Hematopoietic multipotent progenitor cell treated with erythropoietin and hydrocortisone succinate and interleukin-3 and kit ligand, for 17 days (in vitro differentiated cells): ENCODE data around the gene DENND1A.
"Not testable (repeated sequence)": the region's sequence is repeated elsewhere in the genome, so short reads cannot be mapped to it uniquely, and the experiment has no call there.

Experiments
- DNase-seq: peaks from one replicate; pipeline ENCODE4 v3.0.0-alpha.2; 2015; ENCODE audit warnings: low spot score

The DENND1A gene

DNA sequence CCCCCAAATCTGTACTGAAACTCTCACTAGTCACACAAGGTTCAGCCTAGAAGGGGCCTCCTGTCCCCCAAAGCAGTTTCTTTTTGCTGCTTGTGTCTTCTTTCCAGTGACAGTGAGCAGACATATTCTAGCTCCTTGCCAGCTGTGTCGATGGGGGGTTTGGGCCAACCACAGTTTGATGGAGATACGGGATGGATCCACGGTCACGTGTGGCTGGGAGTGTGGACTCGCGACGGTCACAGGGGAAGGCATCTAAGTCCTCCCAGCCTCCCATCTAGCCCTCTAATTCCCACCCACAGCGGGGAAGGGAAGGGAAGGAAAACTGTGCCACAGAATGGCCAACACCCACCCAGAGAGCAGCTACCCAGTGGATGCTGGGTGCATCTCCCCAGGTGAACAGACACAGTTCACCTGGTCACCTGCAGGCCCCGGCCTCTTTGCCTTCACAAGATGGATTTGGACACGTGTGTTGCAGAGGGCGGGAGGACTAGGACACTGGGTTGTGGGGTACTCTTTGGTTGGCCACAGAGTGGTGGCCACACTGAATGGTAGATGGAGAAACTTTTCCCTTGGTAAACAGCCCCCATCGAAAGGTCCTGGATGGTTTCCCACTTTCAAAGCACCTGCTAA is 519.5 kb downstream of the DENND1A start:
- DNase-seq = no peak

DNA sequence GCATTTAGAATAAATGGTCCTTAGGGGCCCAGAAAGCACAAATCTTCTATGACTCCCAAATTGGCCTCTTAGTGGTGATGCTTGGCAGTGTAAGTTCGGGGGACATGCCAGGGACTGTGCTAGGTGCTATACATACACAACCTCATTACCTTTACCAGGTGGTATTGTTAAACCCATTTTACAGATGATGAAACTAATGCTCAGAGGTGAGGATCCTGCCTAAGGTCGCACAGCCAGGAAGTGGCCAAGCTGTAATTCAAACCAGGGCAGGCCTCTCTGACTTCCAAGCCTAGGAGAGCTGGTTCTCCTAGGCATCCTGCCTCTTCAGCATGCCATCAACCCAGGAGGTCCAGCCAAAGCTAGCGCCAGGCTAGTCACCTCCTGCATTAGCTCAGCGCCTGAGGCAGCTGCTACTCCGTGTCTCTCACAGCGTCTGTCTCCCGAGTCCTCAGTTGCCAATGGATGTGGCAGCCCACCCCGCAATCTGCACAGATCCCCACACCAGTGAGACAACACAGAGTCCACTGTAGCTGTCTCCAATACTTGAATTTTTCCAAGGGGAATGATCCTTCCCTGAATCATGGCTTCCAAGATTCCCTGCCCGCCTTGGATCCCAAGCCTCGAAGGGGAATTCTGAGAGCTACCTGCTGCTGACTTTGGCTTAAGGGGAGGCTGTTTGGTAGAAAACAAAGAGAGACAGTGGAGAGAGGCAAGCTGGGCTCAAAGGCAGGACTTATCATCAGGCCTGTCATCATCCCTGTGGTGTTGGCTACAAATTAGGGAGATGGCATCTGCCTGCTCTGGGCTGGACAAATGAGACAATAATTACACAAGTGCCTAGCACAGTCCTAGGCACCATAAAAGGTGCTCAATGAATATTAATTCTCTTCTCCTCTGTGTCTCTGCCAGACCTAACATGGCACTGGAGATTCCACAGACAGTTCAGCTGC is 521.3 kb downstream of the DENND1A start:
- DNase-seq = no peak

DNA sequence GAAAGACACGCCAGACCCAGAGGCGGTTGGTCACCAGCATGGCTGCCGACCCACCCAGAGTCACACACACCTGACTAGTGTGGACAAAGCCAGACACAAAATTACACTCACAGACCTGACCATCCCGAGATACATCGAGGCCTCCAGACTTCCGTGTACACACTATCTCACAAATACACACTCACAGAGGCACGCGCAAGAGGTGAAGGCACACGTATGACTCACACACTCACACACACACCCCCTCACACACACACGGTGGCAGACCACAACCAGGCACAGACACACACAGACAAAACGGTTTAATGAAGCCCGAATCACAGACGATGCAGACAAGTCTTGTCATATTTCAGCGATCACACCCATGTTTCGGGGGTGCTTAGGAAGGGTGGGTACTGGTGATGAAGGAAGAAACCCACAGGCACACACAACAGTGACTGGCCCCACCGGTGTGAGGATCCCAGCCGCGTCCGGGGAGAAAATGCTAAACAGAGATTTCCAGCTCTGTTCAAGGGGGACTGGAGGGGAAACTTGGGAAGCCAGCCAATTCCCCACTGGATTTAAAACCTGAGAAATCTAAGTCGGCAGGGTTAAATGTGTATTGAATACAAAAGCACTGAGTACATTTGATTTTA is 522.6 kb downstream of the DENND1A start:
- no peak for DNase-seq

DNA sequence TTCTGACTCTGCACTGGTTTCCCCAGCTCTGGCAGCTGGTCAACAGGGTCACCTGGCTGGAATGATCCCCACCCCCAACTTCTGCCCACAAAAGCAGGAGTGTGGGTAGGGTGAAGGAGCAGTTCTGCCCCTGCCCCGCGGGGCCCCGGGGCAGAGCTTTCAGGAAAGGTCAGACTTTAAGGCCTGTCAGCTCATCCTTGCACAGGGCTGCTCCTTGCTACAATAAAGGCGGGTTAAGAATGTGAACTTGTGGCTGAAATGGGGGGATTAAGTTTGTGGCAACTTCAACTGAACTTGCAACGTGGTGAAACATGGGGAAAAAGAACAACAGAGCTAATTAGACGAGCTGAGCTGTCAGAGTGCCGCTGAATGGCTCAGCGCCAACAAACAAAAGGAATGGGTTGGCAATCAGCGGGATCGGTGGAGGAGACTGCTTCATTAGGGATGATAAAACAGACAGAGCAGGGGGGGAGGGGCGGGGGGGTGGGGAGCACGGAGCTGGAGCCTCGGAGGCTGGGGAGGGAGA is 523.2 kb downstream of the DENND1A start:
- no peak for DNase-seq

DNA sequence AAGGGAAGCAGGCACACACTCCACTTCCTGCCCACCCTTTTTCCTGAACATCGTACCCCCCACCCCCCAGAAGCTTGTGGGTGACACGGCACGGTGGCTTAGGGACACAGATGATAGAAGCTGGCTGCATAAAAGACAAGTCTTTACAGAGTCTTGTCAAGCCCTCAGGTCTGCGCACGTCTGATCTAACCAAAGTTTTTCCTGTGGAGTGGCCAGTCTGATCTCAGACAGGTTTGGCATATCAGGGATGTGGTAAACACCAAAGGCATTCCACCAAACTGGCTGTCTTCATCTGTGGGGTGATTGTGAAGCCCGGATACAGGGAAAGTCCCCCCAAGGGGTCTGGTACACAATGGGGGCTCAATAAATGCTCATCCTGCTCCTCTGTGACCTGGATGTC is 523.9 kb downstream of the DENND1A start:
- DNase-seq = no peak

DNA sequence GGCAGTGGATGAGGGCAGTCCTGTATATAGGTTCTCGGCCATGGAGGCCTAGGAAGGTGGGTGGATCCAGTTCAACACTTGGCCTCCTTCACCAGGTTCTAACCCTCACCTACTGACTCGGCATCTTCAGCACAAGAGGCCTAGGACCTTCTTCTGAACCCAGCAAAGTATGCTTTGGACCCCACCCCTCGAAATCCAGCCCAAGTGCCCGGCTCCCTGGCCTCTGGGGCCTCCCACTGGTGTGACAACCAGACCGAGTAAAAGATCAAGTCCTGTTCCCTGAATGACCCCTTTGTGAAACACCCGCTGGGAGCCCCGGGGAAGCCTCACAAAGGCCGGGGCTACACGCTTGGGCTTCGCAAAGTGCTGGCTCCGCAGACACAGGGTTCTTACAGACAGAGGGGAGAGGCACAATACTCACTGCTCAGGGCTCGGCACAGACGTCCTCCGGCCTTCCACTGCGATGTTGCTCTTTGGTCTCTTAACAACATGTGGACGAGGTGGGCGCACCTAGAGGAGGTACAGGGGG is 526.9 kb downstream of the DENND1A start:
- DNase-seq = no peak

DNA sequence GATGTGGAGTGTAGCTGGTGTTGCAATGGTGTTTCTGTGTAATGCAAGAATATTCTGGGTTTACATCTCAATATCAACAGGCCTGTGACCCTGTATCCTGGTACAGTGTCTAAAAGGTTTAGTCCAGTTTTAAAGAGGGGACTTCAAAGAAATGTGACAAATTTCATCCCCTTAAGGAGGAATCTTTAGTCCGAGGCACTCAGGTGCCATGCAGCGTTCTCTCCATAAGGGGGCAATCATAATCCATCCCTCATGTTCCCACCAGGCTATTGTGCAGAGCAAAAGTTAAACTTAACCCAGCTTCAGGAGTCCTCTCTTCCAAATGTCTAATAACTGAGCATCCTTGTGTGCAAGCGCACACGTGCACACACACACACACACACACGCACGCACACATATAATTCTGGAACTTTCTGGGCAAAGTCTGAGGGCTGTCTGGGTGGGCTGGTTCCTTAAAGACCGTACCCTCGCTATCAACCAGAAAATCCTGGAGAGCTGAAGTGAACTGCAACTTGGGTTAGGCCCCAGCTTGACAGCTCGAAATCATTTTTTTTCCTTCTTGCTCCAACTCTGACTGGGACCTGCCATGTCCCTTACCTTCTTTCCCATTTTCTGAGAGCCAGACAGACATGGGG is 527.9 kb downstream of the DENND1A start:
- no peak for DNase-seq

DNA sequence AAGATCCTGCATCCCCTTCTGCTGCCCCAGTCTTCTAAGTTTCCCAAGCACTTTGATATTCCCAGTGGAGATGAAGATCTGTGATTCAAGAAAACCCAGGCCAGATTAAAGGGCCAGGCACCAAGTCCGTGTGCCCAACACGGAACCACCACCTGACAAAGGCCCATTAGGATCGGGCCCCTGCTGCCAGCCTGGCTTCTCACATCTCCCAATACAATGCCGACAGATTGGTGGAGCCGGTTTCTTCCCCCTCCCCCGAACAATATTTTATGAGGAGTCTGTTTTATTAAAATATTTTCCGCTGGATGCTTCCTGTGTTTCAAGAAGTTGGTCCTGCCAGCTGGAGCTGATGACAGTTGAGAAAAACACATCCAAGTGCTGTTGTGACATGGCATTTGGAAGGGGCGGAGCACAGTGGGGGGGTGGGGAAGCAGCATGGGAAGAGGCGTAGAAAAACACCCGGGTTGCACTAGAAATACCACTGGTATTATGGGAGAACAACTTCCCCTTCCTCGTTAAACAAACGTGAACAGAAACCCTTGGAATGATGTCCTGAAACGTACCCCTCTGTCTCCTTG is 528.9 kb downstream of the DENND1A start:
- no peak for DNase-seq

DNA sequence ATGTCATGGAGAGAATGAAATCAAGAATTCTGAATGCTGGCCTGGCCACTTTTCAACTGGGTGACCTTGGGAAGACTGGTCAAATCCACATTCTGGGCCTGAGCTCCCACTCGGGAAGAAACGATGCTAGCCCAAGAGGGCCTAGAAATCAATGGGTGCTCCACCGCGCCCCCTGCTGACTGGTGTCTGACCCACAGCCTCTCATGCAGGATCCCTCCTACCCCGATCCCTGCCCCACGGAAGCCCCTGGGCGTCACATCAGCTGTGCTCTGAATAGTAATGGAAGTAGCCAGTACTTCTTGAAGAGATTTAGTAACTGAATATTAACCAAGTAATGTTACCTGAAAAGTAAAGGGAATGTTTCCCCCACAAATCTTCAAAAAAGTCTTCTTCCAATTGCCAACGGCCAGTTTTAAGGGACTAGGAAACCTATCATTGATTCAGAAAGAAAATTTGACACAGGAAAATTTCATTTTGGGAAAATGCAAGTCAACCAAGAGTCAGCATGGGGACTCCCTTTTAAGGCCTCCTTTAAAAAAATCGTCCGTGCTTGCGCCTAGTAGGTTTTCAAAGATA is 530.0 kb downstream of the DENND1A start:
- DNase-seq = peak; percentile 20

DNA sequence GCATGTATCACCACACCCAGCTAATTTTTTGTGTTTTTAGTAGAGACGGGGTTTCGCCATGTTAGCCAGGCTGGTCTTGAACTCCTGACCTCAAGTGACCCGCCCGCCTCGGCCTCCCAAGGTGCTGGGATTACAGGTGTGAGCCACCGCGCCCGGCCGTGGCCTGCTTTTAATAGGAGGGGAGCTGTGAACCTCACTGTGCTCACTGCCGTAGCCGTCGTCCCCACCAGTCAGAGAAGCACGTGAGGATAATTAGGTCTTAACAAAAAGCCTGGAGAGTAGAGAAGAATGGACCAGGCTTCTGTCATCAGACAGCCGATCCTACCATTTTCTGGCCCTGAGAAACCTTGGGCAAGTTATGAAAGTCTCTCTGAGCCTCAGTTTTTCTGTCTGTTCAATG is 531.0 kb downstream of the DENND1A start:
- DNase-seq = not testable (repeated sequence)

DNA sequence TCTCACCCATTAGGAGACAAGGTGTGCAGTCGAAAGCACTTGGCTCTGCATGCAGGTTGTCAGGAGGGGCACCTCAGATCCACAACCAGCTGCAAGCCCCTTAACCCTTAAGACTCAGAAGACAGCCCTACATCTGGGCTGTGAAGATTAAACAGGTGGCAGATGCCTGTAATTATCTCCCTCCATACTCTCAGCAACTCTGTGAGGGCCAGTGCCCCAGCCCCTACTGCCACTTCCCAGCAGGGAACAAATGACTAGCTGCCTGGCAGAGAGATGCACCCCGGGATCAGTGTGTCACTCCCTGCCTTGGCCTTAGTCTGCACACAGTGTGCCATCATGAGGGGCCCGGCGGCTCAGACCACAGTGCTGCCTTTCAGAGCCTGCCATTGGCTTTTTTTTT is 532.0 kb downstream of the DENND1A start:
- no peak for DNase-seq

DNA sequence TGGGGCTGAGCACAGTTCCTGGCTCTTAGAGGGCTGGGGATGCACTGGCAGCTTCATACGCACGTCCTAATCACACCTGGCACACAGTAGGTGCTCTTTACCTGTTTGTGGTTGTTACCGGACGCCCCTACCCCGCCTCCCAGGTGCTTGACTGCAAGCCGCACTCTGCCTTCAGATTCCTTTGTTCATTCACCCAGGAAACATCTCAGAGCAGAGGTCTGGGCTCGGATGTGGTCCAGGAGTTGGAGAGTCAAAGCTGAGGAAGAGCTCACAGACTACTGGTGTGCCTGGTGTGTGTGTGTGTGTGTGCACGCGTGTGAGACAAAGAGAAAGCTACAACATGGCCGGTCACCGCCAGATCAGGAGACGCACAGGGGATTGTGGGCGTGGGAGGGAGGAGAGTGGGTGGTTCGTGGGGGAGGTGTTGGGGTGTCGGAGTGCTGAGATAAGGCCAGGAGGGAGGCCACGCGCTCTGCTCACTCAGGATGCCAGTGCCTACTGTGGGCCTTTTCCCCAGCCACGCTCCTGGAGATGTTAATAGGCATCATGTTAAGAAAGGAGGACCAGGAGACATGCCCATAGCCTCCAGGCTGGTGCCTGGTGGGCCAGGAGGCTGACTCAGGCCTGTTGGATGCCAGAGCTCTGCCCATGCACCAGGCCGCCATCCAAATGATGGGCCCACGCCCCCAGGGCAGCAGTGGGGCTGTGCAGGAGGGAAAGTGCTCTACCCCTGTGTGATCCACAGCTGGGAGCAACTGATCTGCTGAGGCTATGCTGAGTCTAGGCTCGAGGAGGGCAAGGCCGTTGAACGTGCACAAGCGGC is 534.0 kb downstream of the DENND1A start:
- no peak for DNase-seq

DNA sequence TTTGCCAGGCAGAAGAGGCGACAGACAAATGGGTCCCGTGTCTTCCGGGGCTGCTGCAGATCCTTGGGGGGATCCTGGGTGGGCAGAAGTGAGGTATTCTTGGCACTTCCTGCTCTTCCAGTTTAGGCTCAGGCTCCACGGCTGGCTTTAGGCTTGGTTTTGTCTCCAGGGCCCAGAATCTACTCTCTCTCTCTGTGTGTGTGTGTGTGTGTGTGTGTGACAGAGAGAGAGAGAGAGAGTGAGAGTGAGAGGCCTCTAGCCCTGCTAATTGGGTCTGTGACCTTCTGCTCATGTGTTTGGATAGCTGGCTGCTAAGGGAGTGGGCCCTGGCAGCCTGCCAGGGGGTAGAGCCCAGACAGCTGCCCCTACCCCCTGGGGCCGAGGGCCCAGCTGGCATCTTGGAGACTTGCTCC is 534.6 kb downstream of the DENND1A start:
- no peak for DNase-seq

DNA sequence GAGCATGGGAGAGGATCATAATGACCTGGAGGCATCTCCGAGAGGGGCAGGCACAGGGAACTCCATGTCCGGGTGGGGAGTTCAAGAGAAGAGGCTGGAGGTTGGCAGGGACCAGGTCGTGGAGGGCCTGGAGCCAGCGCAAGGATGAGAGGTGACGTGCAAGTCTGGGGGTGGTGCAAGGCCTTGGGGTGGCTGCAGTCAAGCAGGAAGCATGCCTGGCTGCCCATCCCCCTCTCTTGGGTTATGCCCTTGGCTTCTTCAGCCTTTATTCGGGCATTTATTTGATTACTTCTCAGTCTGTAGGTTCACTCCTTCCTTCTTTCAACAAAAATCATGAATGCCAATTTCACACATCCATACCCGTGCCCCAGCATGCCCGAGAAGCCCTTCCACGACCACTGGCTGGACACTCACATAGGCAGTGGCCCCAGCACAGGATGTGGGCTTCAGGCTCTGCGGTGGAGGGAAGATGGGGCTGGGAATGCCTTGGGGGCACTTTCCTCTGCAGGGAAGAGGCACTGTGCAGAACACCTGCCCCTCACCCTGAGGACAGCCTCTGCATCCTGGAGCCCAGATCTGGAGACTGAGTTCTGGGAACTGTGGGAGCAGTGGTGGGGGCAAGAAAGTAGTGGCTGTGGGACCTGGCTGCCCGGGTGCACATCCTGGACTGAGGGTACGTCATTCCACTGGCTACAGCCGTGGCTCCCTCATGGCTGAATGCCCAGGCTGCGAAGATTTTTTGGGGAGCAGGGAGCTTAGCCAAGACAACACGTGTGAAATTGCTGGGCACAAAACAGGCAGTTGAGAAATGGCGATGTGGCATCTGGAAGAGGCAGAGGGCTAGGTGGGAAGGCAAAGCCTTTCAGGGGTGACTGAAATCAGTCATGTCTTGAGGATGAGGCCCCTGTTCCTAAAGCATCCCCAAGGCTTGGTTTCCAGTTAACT is 535.4 kb downstream of the DENND1A start:
- DNase-seq = no peak

DNA sequence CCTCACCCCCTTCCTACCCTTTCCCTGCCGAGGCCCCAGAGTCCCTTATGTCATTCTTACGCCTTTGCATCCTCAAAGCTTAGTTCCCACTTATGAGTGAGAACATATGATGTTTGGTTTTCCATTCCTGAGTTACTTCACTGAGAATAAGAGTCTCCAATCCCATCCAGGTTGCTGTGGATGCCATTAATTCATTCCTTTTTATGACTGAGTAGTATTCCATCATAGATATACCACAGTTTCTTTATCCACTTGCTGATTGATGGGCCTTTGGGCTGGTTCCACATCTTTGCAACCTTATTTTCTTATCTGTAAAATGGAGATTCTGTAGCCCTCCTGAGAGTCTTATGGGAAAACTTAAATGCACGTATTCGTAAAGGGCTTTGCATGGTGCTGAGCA is 537.1 kb downstream of the DENND1A start:
- DNase-seq = no peak

DNA sequence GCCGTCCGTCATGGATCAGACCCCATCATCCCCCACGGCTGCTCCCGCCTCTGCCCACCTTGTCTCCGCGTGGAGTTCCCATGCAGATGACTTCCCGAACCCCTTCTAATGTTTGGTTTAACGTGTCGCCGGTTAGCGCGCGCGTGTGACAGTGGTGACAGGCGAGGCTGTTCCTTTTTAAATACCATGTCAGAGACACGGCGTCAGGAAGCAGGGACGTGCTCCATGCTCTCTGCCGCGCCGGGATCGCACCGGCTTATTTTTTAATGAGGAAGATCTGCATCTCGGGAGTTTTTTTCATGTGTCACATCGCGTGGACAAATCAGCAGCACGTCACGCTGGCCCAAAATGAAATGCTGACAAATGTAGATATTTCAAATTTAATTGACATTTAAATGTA is 538.0 kb downstream of the DENND1A start:
- DNase-seq = no peak

DNA sequence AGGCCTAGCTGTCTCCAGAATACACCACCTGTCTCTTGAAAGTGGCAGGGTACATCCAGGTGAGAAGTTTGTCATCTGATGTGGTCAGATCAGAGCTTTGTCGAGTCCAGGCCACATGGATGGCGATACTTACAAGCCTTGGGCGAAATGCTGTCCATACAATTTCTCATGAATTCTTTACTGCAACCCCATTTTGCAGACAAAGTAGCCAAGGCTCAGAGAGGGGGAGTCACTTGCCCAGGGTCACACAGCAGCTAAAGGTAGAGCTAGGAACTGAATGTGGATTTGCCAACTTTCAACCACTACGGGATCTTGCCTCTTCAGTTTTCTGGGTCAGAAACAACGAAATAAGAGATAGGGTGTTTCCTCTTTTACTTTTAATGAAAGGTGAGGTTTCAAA is 538.7 kb downstream of the DENND1A start:
- no peak for DNase-seq

DNA sequence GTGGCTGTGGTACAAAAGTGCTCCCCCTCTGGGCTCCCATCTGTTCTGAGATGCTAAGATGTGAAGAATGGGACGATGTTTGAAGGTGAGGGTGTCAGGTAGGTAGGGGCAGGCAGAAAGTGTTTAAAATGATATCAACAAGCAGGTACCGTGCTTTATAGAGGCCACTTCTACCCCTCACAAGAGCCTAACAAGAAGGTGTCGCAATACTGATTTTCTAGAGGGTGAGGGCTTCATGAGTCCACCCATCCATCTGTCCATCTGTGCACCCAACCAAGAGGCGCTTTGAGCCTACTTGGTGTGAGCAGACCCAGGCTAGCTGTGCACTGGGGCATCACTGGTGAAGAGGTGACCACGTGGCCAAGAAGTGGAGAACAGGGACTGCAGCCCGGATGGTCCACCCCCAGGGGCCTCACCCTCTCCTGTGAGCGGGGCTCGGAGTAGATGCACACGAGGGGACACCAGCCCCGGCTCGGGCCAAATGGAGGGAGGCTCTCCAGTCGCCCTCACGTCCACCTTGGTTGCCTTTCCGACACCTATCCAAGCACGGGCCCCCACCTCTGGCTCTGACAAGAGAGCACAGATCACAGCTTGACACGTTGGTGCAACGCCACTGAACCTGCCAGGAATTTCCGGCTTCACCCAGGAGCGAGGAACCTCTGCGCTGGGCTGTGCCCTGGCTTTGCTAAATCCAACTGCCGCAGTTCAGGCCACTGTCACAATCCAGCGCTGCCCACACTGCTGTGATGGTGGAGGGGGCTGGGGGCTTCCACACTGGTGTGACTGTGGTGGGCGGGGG is 539.4 kb downstream of the DENND1A start:
- no peak for DNase-seq
